HepG2 (cell line): ENCODE data around the gene CDKN2C. TPM values are rescaled to one million over a fixed set of nuclear protein-coding genes. Genes with fewer than 3 reads are reported as not detected.

Experiments used
- ATAC-seq: fragments of 200-7000 bp; cut with Tn5 transposase; 3 replicates; pipeline ENCODE4 v1.9.1; 2020; ENCODE audit warnings: mild to moderate bottlenecking, moderate library complexity
- BruUV-seq: library from RNA; stranded (reverse); fragments of 400-500 nt; replicated peaks from 2 replicates; lab custom pipeline; 2021; lab: Mats Ljungman, UMichigan
- CTCF ChIA-PET: fragments of 300-600 bp; formaldehyde crosslinking; extraction: SDS; loops from one replicate; lab custom pipeline; 2021; ENCODE audit warnings: low total read pairs, inconsistent platforms, low intra/inter-chr PET ratio; lab: Yijun Ruan, JAX
- POLR2A ChIA-PET: fragments of 350-600 bp; sonication (Branson Sonifier 250); formaldehyde crosslinking; loops from one replicate; lab custom pipeline; 2020; ENCODE audit warnings: antibody characterized with exemption, inconsistent platforms; lab: Yijun Ruan, JAX
- DNase-seq: peaks from one replicate; pipeline ENCODE4 v3.0.0-alpha.2; 2015; ENCODE audit warnings: low spot score
- FAIRE-seq: peaks from 3 replicates; lab custom pipeline; 2011; peaks lifted over from hg19 to GRCh38; lab: Jason Lieb, UNC
- H2AFZ ChIP-seq: one replicate; pipeline ENCODE4 v1.6.1; 2011; ENCODE audit warnings: low read length, inconsistent platforms
- H3K27ac ChIP-seq: fragments of 300-600 bp; 3 replicates; pipeline ENCODE4 v1.8.0; 2011; ENCODE audit warnings: mixed run types, mild to moderate bottlenecking, mixed read lengths, low read length, inconsistent platforms; ENCODE audit not compliant: insufficient read depth; ENCODE audit errors: extremely low read length
- H3K27me3 ChIP-seq, 2 experiments: fragments of 200-600 bp in 1 of 2; 2 replicates in 1 of 2; 3 replicates in 1 of 2; pipeline versions ENCODE4 v1.6.0 to v1.8.0; 2011; ENCODE audit warnings: low read length in 2 of 2, mild to moderate bottlenecking in 2 of 2, moderate library complexity in 2 of 2, inconsistent platforms in 1 of 2; ENCODE audit not compliant: insufficient read depth in 2 of 2, control insufficient read depth in 1 of 2
- H3K36me3 ChIP-seq, 2 experiments: fragments of 200-600 bp in 1 of 2; replicated peaks in 1 of 2; 2 replicates in 1 of 2; 3 replicates in 1 of 2; pipeline versions ENCODE4 v1.5.1 to v1.8.0; 2011; ENCODE audit warnings: low read length in 2 of 2, inconsistent platforms in 1 of 2; ENCODE audit not compliant: insufficient read depth in 2 of 2, control insufficient read depth in 1 of 2
- H3K4me1 ChIP-seq: 2 replicates; pipeline ENCODE4 v1.5.1; 2012; ENCODE audit warnings: low read length, inconsistent platforms; ENCODE audit not compliant: insufficient read depth
- H3K4me2 ChIP-seq: 2 replicates; pipeline ENCODE4 v1.6.0; 2011; ENCODE audit warnings: low read depth, low read length, inconsistent platforms
- H3K4me3 ChIP-seq, 3 experiments: fragments of 200-600 bp in 1 of 3; sonication (generic), shearing (Covaris generic) in 1 of 3; replicated peaks in 1 of 3; 2 replicates each; pipeline ENCODE4 v1.5.1; 2011 to 2016; ENCODE audit warnings: low read length in 3 of 3, inconsistent platforms in 2 of 3, low read depth in 2 of 3, mild to moderate bottlenecking in 2 of 3, control low read depth in 1 of 3, mixed read lengths in 1 of 3; ENCODE audit not compliant: insufficient read depth in 1 of 3
- H3K79me2 ChIP-seq: one replicate; pipeline ENCODE4 v1.6.1; 2011; ENCODE audit warnings: low read length, inconsistent platforms; ENCODE audit not compliant: insufficient read depth
- H3K9ac ChIP-seq: 2 replicates; pipeline ENCODE4 v1.6.0; 2011; ENCODE audit warnings: mild to moderate bottlenecking, low read depth, low read length, inconsistent platforms; ENCODE audit not compliant: insufficient read depth
- H3K9me3 ChIP-seq: 2 replicates; pipeline ENCODE4 v1.5.1; 2012; ENCODE audit warnings: mild to moderate bottlenecking, low read length
- H4K20me1 ChIP-seq: 2 replicates; pipeline ENCODE4 v1.6.0; 2011; ENCODE audit warnings: inconsistent platforms, mild to moderate bottlenecking, low read length, moderate library complexity; ENCODE audit not compliant: insufficient read depth
- ASH2L ChIP-seq: fragments of 300-600, 200-600 bp; sonication (generic); IDR thresholded peaks from 2 replicates; pipeline ENCODE4 v1.7.0; 2017; ENCODE audit warnings: low read depth, mild to moderate bottlenecking, moderate library complexity, mixed read lengths, low read length; ENCODE audit not compliant: insufficient read length
- BCL6 ChIP-seq: IDR thresholded peaks from 2 replicates; pipeline ENCODE4 v1.6.1; 2016; ENCODE audit warnings: missing genetic modification reagents, missing compliant biosample characterization
- HOXA9 ChIP-seq: sonication (generic); formaldehyde crosslinking; IDR thresholded peaks from 2 replicates; pipeline ENCODE4 v1.8.1; 2022; ENCODE audit warnings: missing genetic modification reagents, mild to moderate bottlenecking, moderate library complexity, borderline replicate concordance
- ISL2 ChIP-seq: sonication (generic); formaldehyde crosslinking; IDR thresholded peaks from 2 replicates; pipeline ENCODE4 v1.5.0; 2020; ENCODE audit warnings: missing genetic modification reagents
- JUND ChIP-seq: sonication (generic); formaldehyde crosslinking; IDR thresholded peaks from 2 replicates; pipeline ENCODE4 v1.8.0; 2022; ENCODE audit warnings: mild to moderate bottlenecking, missing genetic modification reagents
- KLF13 ChIP-seq: sonication (generic); formaldehyde crosslinking; IDR thresholded peaks from 2 replicates; pipeline ENCODE4 v1.4.0; 2020; ENCODE audit warnings: mild to moderate bottlenecking, missing genetic modification reagents
- ZNF557 ChIP-seq: sonication (generic); formaldehyde crosslinking; IDR thresholded peaks from 2 replicates; pipeline ENCODE4 v1.4.0; 2020; ENCODE audit warnings: missing genetic modification reagents
- ZNF570 ChIP-seq: sonication (generic); formaldehyde crosslinking; IDR thresholded peaks from 2 replicates; pipeline ENCODE4 v1.4.0; 2020; ENCODE audit warnings: mild to moderate bottlenecking, missing genetic modification reagents, borderline replicate concordance
- ZNF891 ChIP-seq: sonication (generic); formaldehyde crosslinking; IDR thresholded peaks from 2 replicates; pipeline ENCODE4 v1.5.0; 2020; ENCODE audit warnings: mild to moderate bottlenecking, missing genetic modification reagents
- WGBS: methylation state at CpG from one replicate; pipeline ENCODE4 v1.1.6; 2017; ENCODE audit warnings: low lambda C conversion rate; 5-methylcytosine and 5-hydroxymethylcytosine counted together
- in situ Hi-C: cut with HindIII; loops from 2 replicates; pipeline ENCODE4 v1.10.0; 2017; ENCODE audit warnings: low pct_unique_long_range_greater_than_20kb; ENCODE audit not compliant: extremely low pct_ligation_motif_present
- intact Hi-C: fragments of 100-400 bp; cut with micrococcal nuclease; formaldehyde crosslinking; loops from one replicate; pipeline ENCODE4 v1.10.0; 2022; ENCODE audit not compliant: unreplicated experiment
- polyA plus RNA-seq, 8 experiments: library from polyadenylated mRNA; depleted of rRNA in 3 of 8; stranded (reverse) in 7 of 8; unstranded in 1 of 8; fragments of >200 nt; fragmentation: Illumina TruSeq in 4 of 8; extraction: Trizol in 4 of 8; gene quantifications; 2 replicates each; pipeline versions ENCODE4 v1.2.1 to v1.2.3, GENCODE V29; 2011 to 2016; ENCODE audit warnings: low read depth in 4 of 8, missing spikeins in 1 of 8, mixed read lengths in 1 of 8; ENCODE audit not compliant: insufficient read depth in 1 of 8
- total RNA-seq, 5 experiments: library from RNA; depleted of rRNA; stranded (reverse); fragments of >200 nt; fragmentation: Illumina TruSeq; extraction: Trizol; gene quantifications; 2 replicates each; pipeline ENCODE4 v1.2.3, GENCODE V29; 2016; ENCODE audit warnings: low read depth in 1 of 5
- TF ChIP-seq, protein P1 (sequence below): sonication (generic); formaldehyde crosslinking; IDR thresholded peaks from 2 replicates; pipeline ENCODE4 v1.8.0; 2023; ENCODE audit warnings: mild to moderate bottlenecking, missing genetic modification reagents
- TF ChIP-seq, protein P2 (sequence below): sonication (generic); formaldehyde crosslinking; IDR thresholded peaks from 2 replicates; pipeline ENCODE4 v1.4.0; 2020; ENCODE audit warnings: missing genetic modification reagents, borderline replicate concordance
- TF ChIP-seq, protein P3 (sequence below): sonication (generic); formaldehyde crosslinking; IDR thresholded peaks from 2 replicates; pipeline ENCODE4 v1.4.0; 2020; ENCODE audit warnings: missing genetic modification reagents, borderline replicate concordance
- TF ChIP-seq, protein P4 (sequence below): sonication (generic); formaldehyde crosslinking; IDR thresholded peaks from 2 replicates; pipeline ENCODE4 v1.4.0; 2020; ENCODE audit warnings: mild to moderate bottlenecking, missing genetic modification reagents

Gene CDKN2C
- total and polyA plus RNA-seq, 2 of the 13 experiments (the other 11 are each of a cell fraction or from before 2014, with no cell fraction given) = 7.8 to 13.7 TPM

DNA sequence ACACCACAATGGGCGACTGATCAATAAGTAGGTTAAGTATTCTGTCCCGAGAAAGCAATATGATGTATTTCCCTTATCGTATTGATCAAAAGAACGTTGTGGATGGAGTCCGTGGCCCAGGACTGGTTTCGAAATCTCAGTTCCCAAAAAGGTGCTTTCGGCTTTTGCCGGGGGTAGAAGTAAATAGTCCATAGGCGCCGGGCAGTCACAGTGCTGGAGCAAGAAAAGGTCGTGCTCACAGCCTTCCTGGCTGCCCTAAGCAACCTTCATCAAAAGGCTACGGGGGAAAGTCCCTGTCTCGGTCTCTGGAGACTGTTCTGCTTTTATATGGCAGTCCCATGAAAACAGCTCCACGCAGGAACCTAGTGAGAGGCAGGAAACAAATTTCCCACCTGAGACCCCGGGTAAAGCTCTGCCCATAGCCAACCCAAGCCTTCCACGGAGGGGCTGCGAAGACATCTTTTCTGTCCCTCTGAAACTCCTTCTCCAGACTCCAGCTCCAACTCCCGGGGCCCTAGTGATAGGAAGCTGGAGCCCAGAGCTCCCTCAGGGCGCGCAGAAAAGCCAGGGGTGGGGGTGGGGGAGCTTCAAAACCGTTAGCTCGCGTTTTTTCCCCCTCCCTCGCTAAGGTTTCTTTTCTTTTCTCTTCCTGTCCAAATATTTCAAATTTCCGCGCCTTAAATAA lies 7.0 kb downstream of the CDKN2C start:
- H3K27me3 ChIP-seq = no peaks in the 10 kb centered on the region; a peak in 1 of 5 replicates
- peaks cover 26% of the 10 kb centered on the region for H3K79me2 ChIP-seq
- TF ChIP-seq ZNF557 (CRISPR knock-in tag) = no peak
- TF ChIP-seq, protein P1, sequence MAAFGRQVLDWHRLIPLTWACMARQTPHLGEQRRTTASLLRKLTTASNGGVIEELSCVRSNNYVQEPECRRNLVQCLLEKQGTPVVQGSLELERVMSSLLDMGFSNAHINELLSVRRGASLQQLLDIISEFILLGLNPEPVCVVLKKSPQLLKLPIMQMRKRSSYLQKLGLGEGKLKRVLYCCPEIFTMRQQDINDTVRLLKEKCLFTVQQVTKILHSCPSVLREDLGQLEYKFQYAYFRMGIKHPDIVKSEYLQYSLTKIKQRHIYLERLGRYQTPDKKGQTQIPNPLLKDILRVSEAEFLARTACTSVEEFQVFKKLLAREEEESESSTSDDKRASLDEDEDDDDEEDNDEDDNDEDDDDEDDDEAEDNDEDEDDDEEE (CRISPR knock-in tag) = no peak
- no peak for TF ChIP-seq KLF13
- TF ChIP-seq JUND (CRISPR knock-in tag) = no peak
- TF ChIP-seq, protein P2, sequence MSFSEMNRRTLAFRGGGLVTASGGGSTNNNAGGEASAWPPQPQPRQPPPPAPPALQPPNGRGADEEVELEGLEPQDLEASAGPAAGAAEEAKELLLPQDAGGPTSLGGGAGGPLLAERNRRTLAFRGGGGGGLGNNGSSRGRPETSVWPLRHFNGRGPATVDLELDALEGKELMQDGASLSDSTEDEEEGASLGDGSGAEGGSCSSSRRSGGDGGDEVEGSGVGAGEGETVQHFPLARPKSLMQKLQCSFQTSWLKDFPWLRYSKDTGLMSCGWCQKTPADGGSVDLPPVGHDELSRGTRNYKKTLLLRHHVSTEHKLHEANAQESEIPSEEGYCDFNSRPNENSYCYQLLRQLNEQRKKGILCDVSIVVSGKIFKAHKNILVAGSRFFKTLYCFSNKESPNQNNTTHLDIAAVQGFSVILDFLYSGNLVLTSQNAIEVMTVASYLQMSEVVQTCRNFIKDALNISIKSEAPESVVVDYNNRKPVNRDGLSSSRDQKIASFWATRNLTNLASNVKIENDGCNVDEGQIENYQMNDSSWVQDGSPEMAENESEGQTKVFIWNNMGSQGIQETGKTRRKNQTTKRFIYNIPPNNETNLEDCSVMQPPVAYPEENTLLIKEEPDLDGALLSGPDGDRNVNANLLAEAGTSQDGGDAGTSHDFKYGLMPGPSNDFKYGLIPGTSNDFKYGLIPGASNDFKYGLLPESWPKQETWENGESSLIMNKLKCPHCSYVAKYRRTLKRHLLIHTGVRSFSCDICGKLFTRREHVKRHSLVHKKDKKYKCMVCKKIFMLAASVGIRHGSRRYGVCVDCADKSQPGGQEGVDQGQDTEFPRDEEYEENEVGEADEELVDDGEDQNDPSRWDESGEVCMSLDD (CRISPR knock-in tag) = no peak
- TF ChIP-seq, protein P3, sequence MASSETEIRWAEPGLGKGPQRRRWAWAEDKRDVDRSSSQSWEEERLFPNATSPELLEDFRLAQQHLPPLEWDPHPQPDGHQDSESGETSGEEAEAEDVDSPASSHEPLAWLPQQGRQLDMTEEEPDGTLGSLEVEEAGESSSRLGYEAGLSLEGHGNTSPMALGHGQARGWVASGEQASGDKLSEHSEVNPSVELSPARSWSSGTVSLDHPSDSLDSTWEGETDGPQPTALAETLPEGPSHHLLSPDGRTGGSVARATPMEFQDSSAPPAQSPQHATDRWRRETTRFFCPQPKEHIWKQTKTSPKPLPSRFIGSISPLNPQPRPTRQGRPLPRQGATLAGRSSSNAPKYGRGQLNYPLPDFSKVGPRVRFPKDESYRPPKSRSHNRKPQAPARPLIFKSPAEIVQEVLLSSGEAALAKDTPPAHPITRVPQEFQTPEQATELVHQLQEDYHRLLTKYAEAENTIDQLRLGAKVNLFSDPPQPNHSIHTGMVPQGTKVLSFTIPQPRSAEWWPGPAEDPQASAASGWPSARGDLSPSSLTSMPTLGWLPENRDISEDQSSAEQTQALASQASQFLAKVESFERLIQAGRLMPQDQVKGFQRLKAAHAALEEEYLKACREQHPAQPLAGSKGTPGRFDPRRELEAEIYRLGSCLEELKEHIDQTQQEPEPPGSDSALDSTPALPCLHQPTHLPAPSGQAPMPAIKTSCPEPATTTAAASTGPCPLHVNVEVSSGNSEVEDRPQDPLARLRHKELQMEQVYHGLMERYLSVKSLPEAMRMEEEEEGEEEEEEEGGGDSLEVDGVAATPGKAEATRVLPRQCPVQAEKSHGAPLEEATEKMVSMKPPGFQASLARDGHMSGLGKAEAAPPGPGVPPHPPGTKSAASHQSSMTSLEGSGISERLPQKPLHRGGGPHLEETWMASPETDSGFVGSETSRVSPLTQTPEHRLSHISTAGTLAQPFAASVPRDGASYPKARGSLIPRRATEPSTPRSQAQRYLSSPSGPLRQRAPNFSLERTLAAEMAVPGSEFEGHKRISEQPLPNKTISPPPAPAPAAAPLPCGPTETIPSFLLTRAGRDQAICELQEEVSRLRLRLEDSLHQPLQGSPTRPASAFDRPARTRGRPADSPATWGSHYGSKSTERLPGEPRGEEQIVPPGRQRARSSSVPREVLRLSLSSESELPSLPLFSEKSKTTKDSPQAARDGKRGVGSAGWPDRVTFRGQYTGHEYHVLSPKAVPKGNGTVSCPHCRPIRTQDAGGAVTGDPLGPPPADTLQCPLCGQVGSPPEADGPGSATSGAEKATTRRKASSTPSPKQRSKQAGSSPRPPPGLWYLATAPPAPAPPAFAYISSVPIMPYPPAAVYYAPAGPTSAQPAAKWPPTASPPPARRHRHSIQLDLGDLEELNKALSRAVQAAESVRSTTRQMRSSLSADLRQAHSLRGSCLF (CRISPR knock-in tag) = no peak
- no peak for TF ChIP-seq ISL2 (CRISPR knock-in tag)
- TF ChIP-seq ASH2L = no peak
- TF ChIP-seq HOXA9 (CRISPR knock-in tag) = no peak
- TF ChIP-seq ZNF570 (CRISPR knock-in tag) = no peak
- TF ChIP-seq, protein P4, sequence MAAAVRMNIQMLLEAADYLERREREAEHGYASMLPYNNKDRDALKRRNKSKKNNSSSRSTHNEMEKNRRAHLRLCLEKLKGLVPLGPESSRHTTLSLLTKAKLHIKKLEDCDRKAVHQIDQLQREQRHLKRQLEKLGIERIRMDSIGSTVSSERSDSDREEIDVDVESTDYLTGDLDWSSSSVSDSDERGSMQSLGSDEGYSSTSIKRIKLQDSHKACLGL (CRISPR knock-in tag) = no peak
- TF ChIP-seq ZNF891 (CRISPR knock-in tag) = no peak
- TF ChIP-seq BCL6 = no peak

More for the DNA sequence above, 7.0 kb downstream of the CDKN2C start:
- peak; percentile 52 for FAIRE-seq
- peaks cover 28% of the 10 kb centered on the region for H3K4me1 ChIP-seq
- in situ Hi-C loops (loop anchor here (5.0 to 10.0 kb wide), 2 partner anchors 58 to 200 kb away; no protein-coding TSS in a partner anchor), intact Hi-C loops (loop anchor here (1.0 kb wide), 1 partner anchor 9 kb away; no protein-coding TSS in a partner anchor)
- peak overlapping the region; percentile 89 to 95 (median 93) for H3K4me3 ChIP-seq
- TSS peak; percentile 69 for BruUV-seq
- 0% methylated on average over 21 of the region's 26 CpGs for WGBS
- peaks cover 0 to 4% of the 10 kb centered on the region in 2 experiments; a peak in 2 of 5 replicates for H3K36me3 ChIP-seq
- peak; percentile 73 for ATAC-seq
- peak; percentile 36 for DNase-seq
- no peaks in the 10 kb centered on the region for H4K20me1 ChIP-seq
- H3K9me3 ChIP-seq = no peaks in the 10 kb centered on the region
- ChIA-PET POLR2A (interaction anchor here (0.8 to 3.4 kb wide), 3 partner anchors 8 to 48 kb away, joined by 3 to 37 read pairs (median 20); partner anchors contain the start of genes CDKN2C and FAF1), CTCF (no interaction called here)
- H2AFZ ChIP-seq = peak overlapping the region; percentile 43
- peak overlapping the region; percentile 90 for H3K9ac ChIP-seq
- H3K4me2 ChIP-seq = peak overlapping the region; percentile 81
- H3K27ac ChIP-seq = peak overlapping the region; percentile 93
